Superior temporal gyrus (tissue), 1 donor: ENCODE data around the gene NHSL2.

Source experiments
- DNase-seq: peaks from one replicate; pipeline ENCODE4 v3.0.0-alpha.2; 2016; ENCODE audit errors: extremely low spot score

NHSL2 gene

DNA sequence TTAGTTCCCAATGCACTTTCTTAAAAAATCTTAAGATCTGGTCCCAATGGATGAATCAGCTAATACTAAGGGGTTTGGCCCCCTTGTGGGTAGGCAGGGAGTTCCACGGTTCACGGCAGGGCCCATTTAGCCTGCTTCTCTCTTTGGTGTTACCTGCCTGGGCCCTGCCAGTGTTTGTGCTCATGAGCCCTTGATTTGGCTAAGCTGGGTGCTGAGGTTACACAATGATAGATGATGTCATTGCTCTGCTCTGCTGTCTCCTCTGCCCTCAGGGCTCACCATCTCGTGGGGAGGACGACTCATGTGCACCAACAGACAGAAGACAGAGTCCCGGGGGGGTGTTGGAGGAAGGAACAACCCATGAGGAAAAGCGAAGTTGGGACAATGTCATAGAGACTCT lies 196.7 kb downstream of the NHSL2 start:
- no peak for DNase-seq

DNA sequence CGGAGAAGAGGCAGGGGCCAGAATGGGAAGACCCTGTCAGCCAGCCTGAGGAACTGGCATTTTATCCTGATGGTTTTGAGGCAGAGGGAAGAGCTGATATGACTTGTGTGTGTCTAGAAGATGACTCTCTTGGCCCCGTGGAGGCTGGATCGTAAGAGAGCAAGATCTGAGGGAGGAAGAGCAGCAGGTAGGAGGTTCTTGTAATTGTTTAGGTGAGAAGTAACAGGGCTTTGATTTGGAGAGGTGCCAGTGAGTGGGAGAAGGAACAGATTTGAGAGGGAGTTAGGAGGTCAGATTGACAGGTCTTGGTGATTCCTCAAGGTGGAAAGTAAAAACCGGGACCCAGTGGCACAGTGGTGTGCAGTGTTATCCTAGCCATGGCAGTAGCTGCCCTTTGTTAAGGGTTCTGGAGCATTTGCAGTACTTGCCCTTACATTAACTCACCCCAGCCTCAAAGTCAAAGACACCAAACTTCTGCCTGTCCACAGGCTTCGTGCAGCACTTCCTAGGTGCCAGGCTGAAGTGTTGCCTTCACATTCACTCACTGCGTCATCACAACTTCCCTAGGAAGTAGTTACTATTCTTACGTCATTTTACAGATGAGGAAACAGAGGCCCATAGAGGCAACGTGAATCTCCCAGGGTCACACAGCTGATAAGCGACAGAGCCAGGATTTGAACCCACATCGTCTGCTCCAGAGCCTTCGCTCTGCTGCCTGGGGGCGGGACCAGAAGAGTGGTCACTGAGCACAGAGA lies 197.4 kb downstream of the NHSL2 start:
- DNase-seq, result no peak

DNA sequence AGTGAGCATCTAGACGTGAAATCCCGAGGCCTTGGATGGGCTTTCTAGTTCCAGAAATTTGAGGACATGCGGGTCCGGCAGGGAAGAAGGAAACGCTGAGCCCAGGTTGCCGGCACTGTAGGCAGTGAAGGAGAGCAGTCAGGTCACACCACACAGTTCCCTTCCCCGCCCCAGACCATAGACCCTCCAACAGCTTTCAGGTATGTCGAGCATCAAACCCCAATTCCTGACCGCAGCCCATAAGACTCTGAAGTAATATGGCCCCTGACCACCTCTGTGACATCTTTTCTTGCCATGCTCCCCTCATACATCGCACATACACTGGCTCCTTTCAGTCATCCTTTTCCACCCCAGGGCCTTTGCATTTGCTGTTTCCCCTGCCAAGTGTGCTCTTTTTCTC lies 198.0 kb downstream of the NHSL2 start:
- no peak for DNase-seq

- no peak for DNase-seq
Observed at GRCh38 chrX:72110051-72110875, 199.6 kb downstream of the NHSL2 start.

GRCh38 chrX:72110876-72111708 lies 200.4 kb downstream of the NHSL2 start:
- DNase-seq, result no peak

DNA sequence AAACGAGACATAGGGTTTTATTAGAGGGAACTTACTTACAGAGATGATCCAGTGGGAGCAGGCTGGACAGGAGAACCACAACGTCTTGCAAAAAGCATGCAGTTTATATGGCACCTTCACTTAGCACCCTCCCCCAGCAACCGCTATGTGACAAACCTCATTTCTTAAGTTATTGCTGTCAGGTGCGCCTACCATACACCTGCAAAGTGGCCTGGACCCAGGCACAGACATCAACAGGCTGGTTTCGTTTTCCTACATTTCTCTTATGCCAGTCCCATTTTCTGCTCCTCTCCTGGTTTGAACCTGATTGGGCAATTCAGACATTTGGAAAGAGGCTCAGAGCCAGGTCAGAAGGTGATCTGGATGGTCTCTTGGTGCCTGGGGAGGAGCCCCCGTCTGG lies 202.8 kb downstream of the NHSL2 start:
- no peak for DNase-seq

- no peak for DNase-seq
Observed at GRCh38 chrX:72114306-72114705, 203.7 kb downstream of the NHSL2 start.

- no peak for DNase-seq
Observed at GRCh38 chrX:72114807-72115206, 204.2 kb downstream of the NHSL2 start.

DNA sequence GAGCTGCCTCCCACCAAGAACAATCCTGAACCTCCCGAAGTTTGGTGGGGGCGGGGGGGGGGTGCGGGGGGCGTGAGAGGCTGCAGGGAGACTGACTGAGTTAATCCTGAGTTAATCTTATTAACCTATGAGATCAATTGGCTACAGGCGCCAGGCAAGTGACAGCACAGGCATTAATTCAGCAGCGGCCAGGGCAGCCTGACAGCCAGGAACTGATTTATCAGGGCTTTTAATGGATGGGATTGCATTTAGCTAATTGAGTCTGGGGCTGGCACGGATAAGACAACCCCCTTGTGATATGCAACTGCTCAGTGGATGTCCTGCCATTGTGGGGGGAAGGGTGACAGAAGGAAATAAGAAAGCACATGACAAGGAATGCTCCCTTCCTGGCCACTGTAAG lies 204.7 kb downstream of the NHSL2 start:
- DNase-seq, result no peak

- no peak for DNase-seq
Observed at GRCh38 chrX:72117636-72118210, 207.1 kb downstream of the NHSL2 start.

DNA sequence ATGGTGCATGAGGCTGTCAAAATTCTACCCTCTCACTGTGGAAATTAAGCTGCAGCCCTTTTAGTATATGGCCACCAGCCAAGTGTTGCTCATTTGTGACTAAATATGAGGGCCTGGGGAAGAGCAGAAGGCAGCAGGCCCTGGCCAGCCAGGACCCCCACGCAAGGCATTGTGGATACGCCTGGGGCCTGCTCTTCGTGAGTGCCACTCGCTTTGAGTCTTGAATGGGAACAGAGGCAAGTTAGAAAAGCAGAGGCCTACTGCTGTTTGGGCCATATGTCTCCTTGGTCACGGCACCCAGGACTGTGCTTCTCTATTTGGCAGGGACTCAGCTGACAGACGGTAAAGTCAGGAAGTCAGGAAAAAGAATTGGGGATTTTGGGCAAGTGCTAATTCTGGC lies 210.2 kb downstream of the NHSL2 start:
- DNase-seq, result no peak

DNA sequence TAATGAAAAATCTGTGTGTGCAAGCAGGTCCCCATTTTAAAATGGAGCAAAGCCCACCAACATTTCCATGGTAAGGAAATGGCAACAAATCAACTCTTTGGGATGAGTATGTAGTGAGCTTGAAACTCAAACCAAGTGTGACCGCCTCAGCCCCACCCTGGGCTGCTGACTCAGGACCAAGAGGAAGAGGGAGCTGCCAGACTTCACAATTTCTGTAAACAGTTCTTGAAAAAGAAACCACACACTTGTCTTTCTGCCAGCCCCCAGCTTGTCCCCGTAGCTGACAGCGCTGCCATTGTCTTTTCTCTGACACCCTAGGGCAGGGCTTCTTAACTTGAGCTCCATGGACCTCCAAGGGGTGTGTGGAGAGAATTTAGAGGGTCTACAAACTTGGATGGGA lies 210.7 kb downstream of the NHSL2 start:
- no peak for DNase-seq

- DNase-seq, result no peak
Observed at GRCh38 chrX:72122621-72123337, 212.1 kb downstream of the NHSL2 start.

DNA sequence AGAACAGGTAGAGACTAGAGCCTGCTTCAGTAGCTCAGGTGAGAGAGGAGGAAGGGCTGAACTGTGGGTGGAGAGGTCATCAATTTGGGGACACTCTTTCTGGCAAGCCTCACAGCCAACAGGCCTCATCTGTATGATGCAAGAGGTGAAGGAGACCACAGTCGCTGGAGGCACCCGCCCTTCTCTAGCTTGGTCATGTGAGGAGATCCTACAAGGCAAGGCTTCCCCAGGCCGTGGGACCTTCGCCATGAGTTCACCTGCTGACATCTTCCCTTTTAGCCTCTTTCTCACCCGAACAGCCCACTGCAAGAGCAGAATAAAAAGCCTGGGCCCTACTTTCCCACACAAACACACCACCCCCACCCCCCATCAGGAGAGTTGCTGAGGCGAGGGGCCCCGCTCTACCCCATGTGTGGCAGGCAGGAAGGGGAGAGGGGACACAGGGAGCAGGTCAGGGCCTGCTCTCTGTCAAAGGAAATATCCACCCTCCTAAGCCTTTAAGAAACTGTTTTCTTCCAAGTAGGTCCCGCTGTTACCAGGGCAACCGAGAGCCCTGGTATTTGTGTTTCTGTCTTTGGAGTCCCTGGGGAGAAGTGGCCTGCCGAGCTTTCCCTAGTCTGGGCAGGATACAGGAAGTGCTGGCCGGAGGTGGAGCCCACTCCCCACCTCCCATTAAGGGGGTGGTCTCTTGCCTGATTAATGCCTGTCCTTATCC lies 213.0 kb downstream of the NHSL2 start:
- DNase-seq, result no peak

DNA sequence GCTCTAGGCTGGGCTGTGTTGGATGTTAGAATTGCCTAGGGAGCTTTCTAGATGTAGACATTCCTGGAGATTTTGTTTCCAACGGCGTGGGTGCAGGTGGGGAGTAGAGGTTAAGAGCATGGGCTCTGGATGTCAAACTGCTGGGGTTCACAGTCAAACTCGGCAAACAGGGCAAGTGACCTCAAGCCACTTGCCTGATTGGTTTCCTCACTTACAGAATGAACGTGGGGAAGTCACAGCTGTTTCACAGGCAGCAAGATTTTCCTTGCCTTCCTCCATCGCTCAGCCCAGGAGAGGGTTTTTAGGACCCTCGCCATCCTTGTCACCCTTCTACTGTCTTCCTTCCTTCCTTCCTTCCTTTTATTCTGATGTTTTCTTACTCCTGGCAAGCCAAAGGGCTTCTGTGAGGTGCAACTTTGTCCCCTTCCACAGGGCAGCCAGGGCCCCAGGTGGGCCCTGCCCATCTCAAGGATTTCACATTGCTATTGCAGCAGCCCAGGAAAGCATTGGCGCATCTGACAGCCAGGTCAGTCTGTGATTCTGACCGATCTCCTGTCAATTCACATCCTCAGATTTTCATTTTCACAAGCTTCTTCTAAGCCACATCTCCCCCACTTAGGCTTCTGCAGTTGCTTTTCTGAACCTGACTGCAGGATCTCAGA lies 214.0 kb downstream of the NHSL2 start:
- no peak for DNase-seq

DNA sequence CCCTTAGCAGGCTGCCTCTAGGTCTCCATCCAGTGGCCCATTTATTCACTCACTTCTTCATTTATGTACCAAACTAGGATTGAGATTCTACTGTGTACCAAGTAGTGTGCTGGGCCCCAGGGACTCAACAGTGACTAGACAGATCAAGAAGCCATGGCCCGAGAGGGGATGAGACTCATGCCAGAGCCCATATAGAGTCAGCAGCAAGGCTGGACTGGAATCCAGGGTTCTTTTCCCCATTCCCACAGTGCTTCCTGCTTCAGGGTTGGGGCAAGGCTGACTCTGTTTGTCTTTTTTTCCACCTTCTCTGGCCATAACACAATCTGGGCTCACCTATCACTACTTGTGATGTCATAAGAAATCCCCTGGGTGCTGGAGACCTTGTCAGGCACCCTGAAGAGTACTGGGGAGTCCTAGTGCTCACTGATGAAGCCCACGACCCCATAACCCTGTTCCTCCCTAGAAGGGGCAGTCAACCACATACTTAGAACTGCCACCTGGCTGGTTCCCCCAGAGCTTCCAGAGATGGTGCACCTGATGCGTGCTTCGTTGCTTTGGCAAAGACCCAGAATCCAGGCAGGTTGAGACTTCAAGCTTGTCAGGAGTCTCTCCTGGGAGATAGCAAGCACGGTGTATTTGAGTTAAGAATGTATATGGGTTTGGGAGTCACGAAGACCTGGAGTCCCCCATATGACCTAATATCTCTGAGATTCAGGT lies 214.8 kb downstream of the NHSL2 start:
- no peak for DNase-seq

DNA sequence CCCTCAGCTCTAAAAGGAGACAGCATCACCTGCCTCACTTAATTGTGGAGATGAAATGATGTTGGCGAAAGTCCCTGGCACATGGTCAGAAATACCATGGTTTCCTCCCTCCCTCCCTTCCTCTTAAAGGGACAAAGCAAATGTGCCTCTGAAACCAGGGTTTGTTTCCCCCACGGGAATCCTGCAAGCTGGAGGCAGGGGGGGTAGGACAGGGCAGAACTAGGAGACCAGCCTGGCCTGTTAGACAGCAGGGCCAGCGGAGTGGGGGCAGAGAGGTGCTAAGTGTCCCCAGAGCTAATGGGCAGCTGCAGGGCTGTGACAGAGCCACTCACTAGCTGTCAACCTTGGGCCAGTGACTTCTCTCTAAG lies 215.4 kb downstream of the NHSL2 start:
- DNase-seq, result no peak

DNA sequence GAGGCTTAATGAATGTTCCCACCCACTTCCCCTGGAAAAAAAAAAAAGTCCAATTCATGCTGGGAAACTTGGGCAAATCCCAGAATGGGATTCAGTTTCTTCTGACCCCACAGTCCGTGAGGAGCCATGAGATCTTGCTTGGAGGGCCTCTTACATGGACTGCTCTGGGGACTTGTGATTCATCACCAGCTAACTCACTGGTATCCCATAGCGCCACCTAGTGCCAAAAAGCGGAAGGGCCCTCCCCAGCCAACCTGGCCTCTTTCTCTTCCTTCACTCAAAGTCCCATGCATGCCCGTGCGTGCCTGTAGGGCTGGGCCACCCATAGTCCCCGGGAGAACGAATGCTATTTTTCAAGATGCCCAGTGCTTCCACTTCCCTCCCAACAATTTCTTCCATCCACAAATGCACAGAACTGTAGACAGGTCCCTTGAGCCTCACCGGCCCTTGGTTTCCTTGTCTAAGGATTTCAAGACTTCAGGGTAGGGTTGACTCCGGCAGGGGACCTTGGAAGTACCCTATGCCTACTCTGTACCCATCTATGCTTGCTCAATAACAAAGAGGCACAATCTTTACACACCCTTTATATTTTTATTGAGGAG lies 216.0 kb downstream of the NHSL2 start:
- DNase-seq, result peak; percentile 83

- no peak for DNase-seq
Observed at GRCh38 chrX:72127332-72127731, 216.7 kb downstream of the NHSL2 start.
